Measurements from ENCODE around the gene CLNS1A. TPM values are rescaled to one million over a fixed set of nuclear protein-coding genes. Genes with fewer than 3 reads are reported as not detected.

CLNS1A gene
- total RNA-seq, 3 donors from 2014 or later, result 57.4 to 129 (median 110) TPM

- no peak for TF ChIP-seq POLR2A (IDR thresholded peaks at IDR 0.05)
- no peak for DNase-seq (ENCODE audit: low spot score in 2 of 2)
- Histone ChIP-seq H3K9me3 (no peaks in the 10 kb centered on the region), H3K4me1 (no peaks in the 10 kb centered on the region), H3K4me3 (no peak overlapping the region), H3K36me3 (no peaks in the 10 kb centered on the region), H3K27me3 (no peaks in the 10 kb centered on the region), H3K27ac (no peak overlapping the region)
- intact Hi-C loops (cut with DNase I; ENCODE audit: low total_unique reads), result no loop called here
These were observed 18.8 kb upstream of the CLNS1A start for GRCh38 chr11:77656362-77656761.

DNA sequence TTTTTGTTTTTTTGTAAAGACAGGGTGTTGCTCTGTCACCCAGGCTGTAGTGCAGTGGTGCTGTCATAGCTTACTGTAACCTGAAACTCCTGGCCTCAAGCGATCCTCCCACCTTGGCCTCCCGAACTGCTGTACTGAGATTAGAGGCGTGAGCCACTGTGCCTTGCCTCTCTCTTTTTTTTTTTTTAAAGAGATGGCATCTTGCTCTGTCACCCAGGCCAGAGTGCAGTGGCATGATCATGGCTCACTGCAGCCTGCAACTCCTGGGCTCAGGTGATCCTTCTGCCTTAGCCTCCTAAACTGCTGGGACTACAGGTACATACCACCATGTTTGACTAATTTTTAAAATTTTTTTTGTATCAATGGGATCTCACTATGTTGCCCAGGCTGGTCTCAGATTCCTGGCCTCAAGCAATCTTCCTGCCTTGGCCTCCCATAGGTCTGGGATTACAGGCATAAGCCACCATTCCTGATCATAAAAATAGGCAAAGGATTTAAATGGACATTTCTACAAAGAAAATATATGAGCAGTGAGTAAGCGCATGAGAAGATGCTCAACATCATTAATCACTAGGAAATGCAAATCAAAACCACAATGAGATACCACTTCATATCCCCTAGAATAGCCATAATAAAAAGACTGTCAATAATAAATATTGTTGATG, 17.3 kb upstream of the CLNS1A start:
- H3K4me1 ChIP-seq, result no peaks in the 10 kb centered on the region
- H3K27me3 ChIP-seq, result no peaks in the 10 kb centered on the region
- no peak overlapping the region for H3K27ac ChIP-seq
- no peaks in the 10 kb centered on the region for H3K36me3 ChIP-seq
- intact Hi-C loops (cut with DNase I; ENCODE audit: low total_unique reads), result no loop called here
- no peak overlapping the region for H3K4me3 ChIP-seq
- H3K9me3 ChIP-seq, result no peaks in the 10 kb centered on the region
- DNase-seq (ENCODE audit: low spot score in 2 of 2), result no peak
- no peak for TF ChIP-seq POLR2AphosphoS5 (IDR thresholded peaks at IDR 0.05)
- TF ChIP-seq POLR2A (IDR thresholded peaks at IDR 0.05), result no peak
- no peak for TF ChIP-seq CTCF (IDR thresholded peaks at IDR 0.05)

DNA sequence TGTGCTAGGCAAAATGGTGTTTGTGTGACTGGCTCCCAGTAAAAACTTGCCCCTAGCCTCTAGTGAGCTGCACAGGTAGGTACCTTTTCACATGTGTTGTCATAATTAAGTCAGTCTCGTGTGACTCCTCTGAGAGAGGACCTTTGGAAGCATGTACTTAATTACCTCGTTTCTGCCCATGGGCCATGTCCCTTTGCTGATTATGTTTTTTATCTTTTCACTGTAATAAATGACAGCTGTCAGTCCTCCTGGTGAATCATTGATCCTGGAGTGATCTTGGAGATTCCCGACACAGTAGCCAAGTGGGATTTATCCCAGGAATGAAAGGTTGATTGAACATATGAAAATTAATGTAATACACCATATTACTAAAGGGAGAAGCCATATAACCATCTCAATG, 12.5 kb upstream of the CLNS1A start:
- DNase-seq (ENCODE audit: low spot score in 2 of 2), result no peak
- intact Hi-C loops (cut with DNase I; ENCODE audit: low total_unique reads), result no loop called here
- H3K4me3 ChIP-seq, result no peak overlapping the region
- H3K27ac ChIP-seq, result no peak overlapping the region
- no peaks in the 10 kb centered on the region for H3K9me3 ChIP-seq
- TF ChIP-seq POLR2AphosphoS5 (IDR thresholded peaks at IDR 0.05) (no peak), CTCF (IDR thresholded peaks at IDR 0.05) (no peak), POLR2A (IDR thresholded peaks at IDR 0.05) (no peak)
- H3K27me3 ChIP-seq, result no peaks in the 10 kb centered on the region
- H3K36me3 ChIP-seq, result no peaks in the 10 kb centered on the region
- H3K4me1 ChIP-seq, result no peaks in the 10 kb centered on the region

- Histone ChIP-seq H3K4me1 (no peaks in the 10 kb centered on the region), H3K4me3 (no peak overlapping the region), H3K9me3 (no peaks in the 10 kb centered on the region), H3K27ac (no peak overlapping the region), H3K27me3 (no peaks in the 10 kb centered on the region), H3K36me3 (no peaks in the 10 kb centered on the region)
- intact Hi-C loops (cut with DNase I; ENCODE audit: low total_unique reads), result no loop called here
- TF ChIP-seq POLR2A (IDR thresholded peaks at IDR 0.05) (no peak), POLR2AphosphoS5 (IDR thresholded peaks at IDR 0.05) (no peak), CTCF (IDR thresholded peaks at IDR 0.05) (no peak)
- DNase-seq (ENCODE audit: low spot score in 2 of 2), result no peak
These were observed 10.2 kb upstream of the CLNS1A start for GRCh38 chr11:77647654-77648305.

GRCh38 chr11:77644887-77645286, 7.3 kb upstream of the CLNS1A start:
- no peak overlapping the region for H3K4me3 ChIP-seq
- H3K9me3 ChIP-seq, result no peaks in the 10 kb centered on the region
- H3K27me3 ChIP-seq, result no peaks in the 10 kb centered on the region
- no peak overlapping the region for H3K27ac ChIP-seq
- intact Hi-C loops (cut with DNase I; ENCODE audit: low total_unique reads), result no loop called here
- no peaks in the 10 kb centered on the region for H3K4me1 ChIP-seq
- TF ChIP-seq POLR2A (IDR thresholded peaks at IDR 0.05) (no peak), POLR2AphosphoS5 (IDR thresholded peaks at IDR 0.05) (no peak), CTCF (IDR thresholded peaks at IDR 0.05) (no peak)
- no peaks in the 10 kb centered on the region for H3K36me3 ChIP-seq
- DNase-seq (ENCODE audit: low spot score in 2 of 2), result no peak
